HepG2 (cell line): ENCODE measurements around the gene FAM83E. TPM values are rescaled to one million over a fixed set of nuclear protein-coding genes. Genes with fewer than 3 reads are reported as not detected.
A peak's percentile ranks its signal among the peaks of the same experiment; 100 is the strongest.

ENCODE experiments used
- ARNTL ChIP-seq: sonication (generic); formaldehyde crosslinking; IDR thresholded peaks from 2 replicates; pipeline ENCODE4 v1.4.0; 2020; ENCODE audit warnings: mild to moderate bottlenecking, missing genetic modification reagents
- CREB1 ChIP-seq, 2 experiments: fragments of 450-650 bp in 1 of 2; IDR thresholded peaks; 2 replicates each; pipeline ENCODE4 v1.6.1; 2016 to 2017; ENCODE audit warnings: control low read depth in 1 of 2, mild to moderate bottlenecking in 1 of 2, missing compliant biosample characterization in 1 of 2, missing genetic modification characterization in 1 of 2
- CTCF ChIP-seq: sonication (generic); formaldehyde crosslinking; IDR thresholded peaks from 2 replicates; pipeline ENCODE4 v1.5.0; 2020; ENCODE audit warnings: mild to moderate bottlenecking, missing genetic modification reagents, moderate library complexity
- GABPB1 ChIP-seq: IDR thresholded peaks from 2 replicates; pipeline ENCODE4 v1.6.1; 2016; ENCODE audit warnings: mild to moderate bottlenecking, missing genetic modification reagents, moderate library complexity, missing compliant biosample characterization
- HHEX ChIP-seq: IDR thresholded peaks from 2 replicates; pipeline ENCODE4 v1.6.1; 2016; ENCODE audit warnings: control low read depth
- HMG20B ChIP-seq: conservative IDR thresholded peaks from 2 replicates; pipeline ENCODE4 v1.6.1; 2016; ENCODE audit warnings: missing genetic modification reagents, missing compliant biosample characterization
- HNRNPK ChIP-seq: fragments of 200-400 bp; formaldehyde crosslinking; IDR thresholded peaks from 2 replicates; pipeline ENCODE4 v1.6.1; 2018; ENCODE audit warnings: low read length, low read depth, moderate library complexity, mild to moderate bottlenecking; ENCODE audit not compliant: poor library complexity, severe bottlenecking
- KAT8 ChIP-seq: IDR thresholded peaks from 2 replicates; pipeline ENCODE4 v1.6.1; 2016; ENCODE audit warnings: missing genetic modification reagents, missing compliant biosample characterization
- MXD3 ChIP-seq: IDR thresholded peaks from 2 replicates; pipeline ENCODE4 v1.6.1; 2016; ENCODE audit warnings: mild to moderate bottlenecking, missing biosample characterization, missing genetic modification reagents
- MYC ChIP-seq: sonication (generic); formaldehyde crosslinking; IDR thresholded peaks from 2 replicates; pipeline ENCODE4 v1.9.0; 2021; ENCODE audit warnings: missing genetic modification reagents, borderline replicate concordance
- NFATC3 ChIP-seq: sonication (generic); formaldehyde crosslinking; IDR thresholded peaks from 2 replicates; pipeline ENCODE4 v1.5.1; 2020; ENCODE audit warnings: mild to moderate bottlenecking, missing genetic modification reagents
- PRMT3 ChIP-seq: sonication (generic); formaldehyde crosslinking; IDR thresholded peaks from 2 replicates; pipeline ENCODE4 v1.8.1; 2022; ENCODE audit warnings: low read depth, mild to moderate bottlenecking, moderate library complexity, missing genetic modification reagents, borderline replicate concordance
- SP1 ChIP-seq, 2 experiments: fragments of 450-650 bp in 1 of 2; sonication (generic) in 1 of 2; formaldehyde crosslinking in 1 of 2; IDR thresholded peaks; 2 replicates each; pipeline versions ENCODE4 v1.4.0 to v1.6.1; 2016 to 2020; ENCODE audit warnings: missing genetic modification reagents in 1 of 2
- SP4 ChIP-seq: sonication (generic); formaldehyde crosslinking; IDR thresholded peaks from 2 replicates; pipeline ENCODE4 v1.8.1; 2023; ENCODE audit warnings: mild to moderate bottlenecking, missing genetic modification reagents
- STAT6 ChIP-seq: sonication (generic); formaldehyde crosslinking; IDR thresholded peaks from 2 replicates; pipeline ENCODE4 v1.4.0; 2020; ENCODE audit warnings: missing genetic modification reagents, mild to moderate bottlenecking, borderline replicate concordance
- ZNF619 ChIP-seq: sonication (generic); formaldehyde crosslinking; IDR thresholded peaks from 2 replicates; pipeline ENCODE4 v1.4.0; 2020; ENCODE audit warnings: mild to moderate bottlenecking, missing genetic modification reagents
- polyA plus RNA-seq, 8 experiments: library from polyadenylated mRNA; depleted of rRNA in 3 of 8; stranded (reverse) in 7 of 8; unstranded in 1 of 8; fragments of >200 nt; fragmentation: Illumina TruSeq in 4 of 8; extraction: Trizol in 4 of 8; gene quantifications; 2 replicates each; pipeline versions ENCODE4 v1.2.1 to v1.2.3, GENCODE V29; 2011 to 2016; ENCODE audit warnings: low read depth in 4 of 8, missing spikeins in 1 of 8, mixed read lengths in 1 of 8; ENCODE audit not compliant: insufficient read depth in 1 of 8
- total RNA-seq, 5 experiments: library from RNA; depleted of rRNA; stranded (reverse); fragments of >200 nt; fragmentation: Illumina TruSeq; extraction: Trizol; gene quantifications; 2 replicates each; pipeline ENCODE4 v1.2.3, GENCODE V29; 2016; ENCODE audit warnings: low read depth in 1 of 5
- TF ChIP-seq, protein P1 (sequence below): sonication (generic); IDR thresholded peaks from 2 replicates; pipeline ENCODE4 v1.6.1; 2016; ENCODE audit warnings: low read depth, borderline replicate concordance
- TF ChIP-seq, protein P2 (sequence below): sonication (generic); formaldehyde crosslinking; IDR thresholded peaks from 2 replicates; pipeline ENCODE4 v1.5.1; 2020; ENCODE audit warnings: mild to moderate bottlenecking, missing genetic modification reagents

FAM83E gene
- total and polyA plus RNA-seq, 2 of the 13 experiments (the other 11 are each of a cell fraction or from before 2014, with no cell fraction given), result 0.18 to 0.60 TPM

- TF ChIP-seq ARNTL (CRISPR knock-in tag) (peak; percentile 82), ZNF619 (CRISPR knock-in tag) (no peak), PRMT3 (CRISPR knock-in tag) (no peak), KAT8 (CRISPR knock-in tag) (0 out of 2 replicates have a peak, but pooled peaks have one; percentile 27), SP1 (IDR thresholded peaks at IDR 0.05) (no peak), SP1 (CRISPR knock-in tag; IDR thresholded peaks at IDR 0.05) (peak; percentile 80), CTCF (CRISPR knock-in tag) (peak; percentile 98), MYC (no peak), STAT6 (CRISPR knock-in tag) (no peak), HNRNPK (peak; percentile 14), MXD3 (CRISPR knock-in tag) (0 out of 2 replicates have a peak, but pooled peaks have one; percentile 30), CREB1 (IDR thresholded peaks at IDR 0.05) (no peak), CREB1 (CRISPR knock-in tag; IDR thresholded peaks at IDR 0.05) (no peak), SP4 (peak; percentile 66), HMG20B (CRISPR knock-in tag) (no peak), NFATC3 (peak; percentile 56; the same call in 1 of the 2 replicates), HHEX (CRISPR knock-in tag) (no peak), GABPB1 (CRISPR knock-in tag) (peak; percentile 58; the same call in 1 of the 2 replicates)
- TF ChIP-seq, protein P1, sequence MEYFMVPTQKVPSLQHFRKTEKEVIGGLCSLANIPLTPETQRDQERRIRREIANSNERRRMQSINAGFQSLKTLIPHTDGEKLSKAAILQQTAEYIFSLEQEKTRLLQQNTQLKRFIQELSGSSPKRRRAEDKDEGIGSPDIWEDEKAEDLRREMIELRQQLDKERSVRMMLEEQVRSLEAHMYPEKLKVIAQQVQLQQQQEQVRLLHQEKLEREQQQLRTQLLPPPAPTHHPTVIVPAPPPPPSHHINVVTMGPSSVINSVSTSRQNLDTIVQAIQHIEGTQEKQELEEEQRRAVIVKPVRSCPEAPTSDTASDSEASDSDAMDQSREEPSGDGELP, result no peak; the same call in 1 of the 2 replicates
- TF ChIP-seq, protein P2, sequence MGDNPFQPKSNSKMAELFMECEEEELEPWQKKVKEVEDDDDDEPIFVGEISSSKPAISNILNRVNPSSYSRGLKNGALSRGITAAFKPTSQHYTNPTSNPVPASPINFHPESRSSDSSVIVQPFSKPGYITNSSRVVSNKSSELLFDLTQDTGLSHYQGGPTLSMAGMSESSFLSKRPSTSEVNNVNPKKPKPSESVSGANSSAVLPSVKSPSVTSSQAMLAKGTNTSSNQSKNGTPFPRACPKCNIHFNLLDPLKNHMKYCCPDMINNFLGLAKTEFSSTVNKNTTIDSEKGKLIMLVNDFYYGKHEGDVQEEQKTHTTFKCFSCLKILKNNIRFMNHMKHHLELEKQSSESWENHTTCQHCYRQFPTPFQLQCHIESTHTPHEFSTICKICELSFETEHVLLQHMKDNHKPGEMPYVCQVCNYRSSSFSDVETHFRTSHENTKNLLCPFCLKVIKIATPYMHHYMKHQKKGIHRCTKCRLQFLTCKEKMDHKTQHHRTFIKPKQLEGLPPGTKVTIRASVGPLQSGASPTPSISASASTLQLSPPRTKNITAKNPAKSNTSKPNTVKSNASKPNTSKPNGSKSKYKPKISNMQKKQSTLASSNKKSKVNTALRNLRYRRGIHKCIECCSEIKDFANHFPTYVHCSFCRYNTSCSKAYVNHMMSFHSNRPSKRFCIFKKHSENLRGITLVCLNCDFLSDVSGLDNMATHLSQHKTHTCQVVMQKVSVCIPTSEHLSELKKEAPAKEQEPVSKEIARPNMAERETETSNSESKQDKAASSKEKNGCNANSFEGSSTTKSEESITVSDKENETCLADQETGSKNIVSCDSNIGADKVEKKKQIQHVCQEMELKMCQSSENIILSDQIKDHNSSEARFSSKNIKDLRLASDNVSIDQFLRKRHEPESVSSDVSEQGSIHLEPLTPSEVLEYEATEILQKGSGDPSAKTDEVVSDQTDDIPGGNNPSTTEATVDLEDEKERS, result no peak
Observed at GRCh38 chr19:48646001-48646721, 31.3 kb upstream of the FAM83E start, which contains the start of gene CA11 (continued).
